Measurements from ENCODE around the gene ALKAL2.

- no peak for TF ChIP-seq CTCF (IDR thresholded peaks at IDR 0.05)
- no peak for TF ChIP-seq POLR2A (IDR thresholded peaks at IDR 0.05)
These were observed 7.2 kb downstream of the ALKAL2 start for GRCh38 chr2:280650-281110.
